COLO668 (cell line): ENCODE results near the gene HOMER3.
"Not testable (repeated sequence)": the region's sequence is repeated elsewhere in the genome, so short reads cannot be mapped to it uniquely, and the experiment has no call there.

Experiments used
- DNase-seq: peaks from one replicate; lab custom pipeline; 2025; ENCODE audit not compliant: unreplicated experiment; lab: John Stamatoyannopoulos, UW

The HOMER3 gene

GRCh38 chr19:18924684-18925213, 16.3 kb downstream of the HOMER3 start:
- DNase-seq = no peak

- no peak for DNase-seq
Observed at GRCh38 chr19:18922228-18922985, 18.6 kb downstream of the HOMER3 start.

GRCh38 chr19:18921593-18921992, 19.4 kb downstream of the HOMER3 start:
- DNase-seq = no peak

- no peak for DNase-seq
Observed at GRCh38 chr19:18920400-18920799, 20.6 kb downstream of the HOMER3 start.

GRCh38 chr19:18919900-18920214, 21.2 kb downstream of the HOMER3 start:
- DNase-seq = no peak

GRCh38 chr19:18919086-18919899, 21.7 kb downstream of the HOMER3 start, which contains the start of the genes COPE and DDX49:
Gene COPE, minus strand, starts transcription at chr19:18919387. Its CDS starts 39 bp downstream, at chr19:18919348.
Gene DDX49, plus strand, starts transcription at chr19:18919715. Its CDS starts 27 bp downstream, at chr19:18919742.
- peak; percentile 96 for DNase-seq

GRCh38 chr19:18917593-18917992, 23.4 kb downstream of the HOMER3 start:
- not testable (repeated sequence) for DNase-seq

- DNase-seq = peak; percentile 33
Observed at GRCh38 chr19:18915639-18916038, 25.4 kb downstream of the HOMER3 start.

GRCh38 chr19:18913466-18913865, 27.6 kb downstream of the HOMER3 start:
- DNase-seq = no peak

- DNase-seq = no peak
Observed at GRCh38 chr19:18912933-18913332, 28.1 kb downstream of the HOMER3 start.

- DNase-seq = no peak
Observed at GRCh38 chr19:18910801-18911436, 30.1 kb downstream of the HOMER3 start.

GRCh38 chr19:18910010-18910409, 31.0 kb downstream of the HOMER3 start:
- no peak for DNase-seq

- DNase-seq = no peak
Observed at GRCh38 chr19:18908917-18909619, 31.9 kb downstream of the HOMER3 start.

GRCh38 chr19:18906605-18907519, 34.2 kb downstream of the HOMER3 start:
- no peak for DNase-seq

GRCh38 chr19:18905513-18906236, 35.3 kb downstream of the HOMER3 start:
- DNase-seq = no peak

GRCh38 chr19:18905058-18905456, 36.0 kb downstream of the HOMER3 start:
- no peak for DNase-seq

GRCh38 chr19:18904334-18905057, 36.5 kb downstream of the HOMER3 start:
- DNase-seq = no peak
